HL-60 (cell line): ENCODE results near the gene SLC9C2.

ENCODE experiments used
- GABPA ChIP-seq: IDR thresholded peaks from 2 replicates; pipeline ENCODE4 v1.6.1; 2012; ENCODE audit warnings: low read depth
- POLR2AphosphoS5 ChIP-seq: IDR thresholded peaks from 2 replicates; pipeline ENCODE4 v1.6.1; 2012; ENCODE audit warnings: low read depth
- SPI1 ChIP-seq: IDR thresholded peaks from 2 replicates; pipeline ENCODE4 v1.6.1; 2012; ENCODE audit warnings: low read depth, mild to moderate bottlenecking, borderline replicate concordance
- TF ChIP-seq, protein P1 (sequence below): IDR thresholded peaks from one replicate; pipeline ENCODE4 v1.5.1; 2011; ENCODE audit warnings: low read length, control low read depth, inconsistent platforms; ENCODE audit not compliant: insufficient read depth
- TF ChIP-seq, protein P2 (sequence below): IDR thresholded peaks from 2 replicates; pipeline ENCODE4 v1.6.1; 2012; ENCODE audit warnings: low read depth; ENCODE audit not compliant: insufficient replicate concordance

DNA sequence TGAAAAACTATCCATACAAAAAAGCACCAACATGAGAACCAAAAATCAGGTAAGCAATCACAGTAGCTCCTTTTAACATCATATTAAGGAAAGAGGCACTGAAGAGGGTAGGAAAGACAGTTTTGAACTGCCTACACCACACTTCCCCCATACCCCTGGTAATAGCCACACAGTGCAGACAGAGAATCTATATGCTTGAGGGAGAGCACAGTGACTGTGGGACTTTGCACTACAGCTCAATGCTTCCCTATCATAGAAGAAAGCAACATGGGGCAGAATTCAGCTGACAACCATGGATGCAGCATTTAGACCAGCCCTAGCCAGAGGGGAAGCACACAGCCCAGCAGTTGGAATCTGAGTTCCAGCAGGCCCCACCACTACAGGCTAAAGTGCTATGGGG, 24.4 kb upstream of the SLC9C2 start:
- TF ChIP-seq, protein P1, sequence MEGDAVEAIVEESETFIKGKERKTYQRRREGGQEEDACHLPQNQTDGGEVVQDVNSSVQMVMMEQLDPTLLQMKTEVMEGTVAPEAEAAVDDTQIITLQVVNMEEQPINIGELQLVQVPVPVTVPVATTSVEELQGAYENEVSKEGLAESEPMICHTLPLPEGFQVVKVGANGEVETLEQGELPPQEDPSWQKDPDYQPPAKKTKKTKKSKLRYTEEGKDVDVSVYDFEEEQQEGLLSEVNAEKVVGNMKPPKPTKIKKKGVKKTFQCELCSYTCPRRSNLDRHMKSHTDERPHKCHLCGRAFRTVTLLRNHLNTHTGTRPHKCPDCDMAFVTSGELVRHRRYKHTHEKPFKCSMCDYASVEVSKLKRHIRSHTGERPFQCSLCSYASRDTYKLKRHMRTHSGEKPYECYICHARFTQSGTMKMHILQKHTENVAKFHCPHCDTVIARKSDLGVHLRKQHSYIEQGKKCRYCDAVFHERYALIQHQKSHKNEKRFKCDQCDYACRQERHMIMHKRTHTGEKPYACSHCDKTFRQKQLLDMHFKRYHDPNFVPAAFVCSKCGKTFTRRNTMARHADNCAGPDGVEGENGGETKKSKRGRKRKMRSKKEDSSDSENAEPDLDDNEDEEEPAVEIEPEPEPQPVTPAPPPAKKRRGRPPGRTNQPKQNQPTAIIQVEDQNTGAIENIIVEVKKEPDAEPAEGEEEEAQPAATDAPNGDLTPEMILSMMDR, result no peak
- no peak for TF ChIP-seq POLR2AphosphoS5
- TF ChIP-seq GABPA, result no peak
- TF ChIP-seq, protein P2, sequence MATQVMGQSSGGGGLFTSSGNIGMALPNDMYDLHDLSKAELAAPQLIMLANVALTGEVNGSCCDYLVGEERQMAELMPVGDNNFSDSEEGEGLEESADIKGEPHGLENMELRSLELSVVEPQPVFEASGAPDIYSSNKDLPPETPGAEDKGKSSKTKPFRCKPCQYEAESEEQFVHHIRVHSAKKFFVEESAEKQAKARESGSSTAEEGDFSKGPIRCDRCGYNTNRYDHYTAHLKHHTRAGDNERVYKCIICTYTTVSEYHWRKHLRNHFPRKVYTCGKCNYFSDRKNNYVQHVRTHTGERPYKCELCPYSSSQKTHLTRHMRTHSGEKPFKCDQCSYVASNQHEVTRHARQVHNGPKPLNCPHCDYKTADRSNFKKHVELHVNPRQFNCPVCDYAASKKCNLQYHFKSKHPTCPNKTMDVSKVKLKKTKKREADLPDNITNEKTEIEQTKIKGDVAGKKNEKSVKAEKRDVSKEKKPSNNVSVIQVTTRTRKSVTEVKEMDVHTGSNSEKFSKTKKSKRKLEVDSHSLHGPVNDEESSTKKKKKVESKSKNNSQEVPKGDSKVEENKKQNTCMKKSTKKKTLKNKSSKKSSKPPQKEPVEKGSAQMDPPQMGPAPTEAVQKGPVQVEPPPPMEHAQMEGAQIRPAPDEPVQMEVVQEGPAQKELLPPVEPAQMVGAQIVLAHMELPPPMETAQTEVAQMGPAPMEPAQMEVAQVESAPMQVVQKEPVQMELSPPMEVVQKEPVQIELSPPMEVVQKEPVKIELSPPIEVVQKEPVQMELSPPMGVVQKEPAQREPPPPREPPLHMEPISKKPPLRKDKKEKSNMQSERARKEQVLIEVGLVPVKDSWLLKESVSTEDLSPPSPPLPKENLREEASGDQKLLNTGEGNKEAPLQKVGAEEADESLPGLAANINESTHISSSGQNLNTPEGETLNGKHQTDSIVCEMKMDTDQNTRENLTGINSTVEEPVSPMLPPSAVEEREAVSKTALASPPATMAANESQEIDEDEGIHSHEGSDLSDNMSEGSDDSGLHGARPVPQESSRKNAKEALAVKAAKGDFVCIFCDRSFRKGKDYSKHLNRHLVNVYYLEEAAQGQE, result no peak
- no peak for TF ChIP-seq SPI1
